GM18870 (cell line): ENCODE measurements around the gene SLC14A1.

ENCODE experiments used
- ATAC-seq: cut with Tn5 transposase; IDR thresholded peaks from one replicate; pipeline ENCODE4 v1.9.1; 2021; ENCODE audit warnings: moderate library complexity; ENCODE audit not compliant: unreplicated experiment

The SLC14A1 gene

DNA sequence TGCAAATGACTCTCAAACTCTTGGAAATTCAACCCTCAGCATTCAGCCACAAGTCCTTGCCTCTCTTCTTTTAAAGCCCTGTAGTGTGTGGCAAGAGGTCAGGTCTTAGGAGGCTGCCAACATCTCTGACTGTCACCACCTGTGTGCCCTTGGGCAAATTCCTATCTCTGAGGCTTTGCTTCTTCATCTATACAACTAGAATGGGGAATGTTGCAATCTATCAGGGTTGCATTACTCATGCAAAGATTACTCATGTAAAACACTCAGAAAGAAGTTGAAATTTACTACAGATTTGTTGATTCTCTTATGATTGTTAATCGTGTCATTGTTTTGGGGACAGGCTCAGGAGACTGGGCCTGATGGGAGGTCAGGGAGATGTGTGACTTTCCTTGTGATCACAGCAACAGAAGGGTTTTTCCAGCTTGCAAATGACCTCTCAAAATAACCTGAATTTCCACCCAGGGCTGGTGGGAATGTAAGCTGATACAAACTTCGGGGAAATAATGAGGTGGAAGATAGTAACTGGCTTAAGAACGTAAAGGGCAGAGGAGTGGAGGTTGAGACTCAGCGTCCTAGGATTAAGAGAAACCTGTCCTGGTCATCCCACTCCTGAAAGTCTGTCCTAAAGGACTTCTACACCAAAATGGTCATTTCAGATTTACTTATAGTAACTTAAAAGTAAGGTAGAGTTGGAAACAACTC, 69.4 kb downstream of the SLC14A1 start:
- ATAC-seq, result no peak

DNA sequence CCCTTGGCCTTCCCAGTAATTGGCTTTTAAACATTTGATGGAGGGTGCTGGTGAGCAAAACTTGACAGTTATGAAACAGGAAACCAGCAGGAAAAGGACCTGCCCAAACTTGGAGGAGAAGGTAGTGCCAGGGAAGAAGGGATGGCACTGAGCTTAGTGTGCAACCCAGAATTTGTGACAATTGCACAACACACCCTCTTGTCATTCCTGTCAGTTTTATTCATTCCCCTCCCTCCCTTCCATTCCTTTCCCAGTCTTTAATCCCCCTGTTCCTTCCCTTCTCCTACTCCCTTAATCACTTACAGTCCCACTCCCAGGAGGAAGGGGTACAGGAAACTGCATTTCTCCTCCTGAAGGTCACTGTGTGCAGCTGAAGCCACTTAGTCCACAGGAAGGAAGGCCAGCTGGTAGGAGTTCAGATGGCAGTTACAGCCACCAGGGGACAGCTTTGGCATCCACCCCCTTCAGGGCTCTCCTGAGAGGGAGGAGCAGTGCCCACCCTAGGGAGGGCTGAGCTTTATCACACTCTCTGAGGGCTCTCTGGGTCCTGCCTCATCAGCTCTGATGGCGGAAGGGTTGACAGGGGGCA, 77.5 kb downstream of the SLC14A1 start:
- no peak for ATAC-seq
